Non-pigmented ciliary epithelial cell (primary cell): ENCODE data around the gene LRRC27.
A peak's percentile ranks its signal among the peaks of the same experiment; 100 is the strongest.
"Not testable (repeated sequence)": the region's sequence is repeated elsewhere in the genome, so short reads cannot be mapped to it uniquely, and the experiment has no call there.

Source experiments
- DNase-seq: peaks from one replicate; pipeline ENCODE4 v3.0.0-alpha.2; 2010; ENCODE audit warnings: low read depth

LRRC27 gene

DNA sequence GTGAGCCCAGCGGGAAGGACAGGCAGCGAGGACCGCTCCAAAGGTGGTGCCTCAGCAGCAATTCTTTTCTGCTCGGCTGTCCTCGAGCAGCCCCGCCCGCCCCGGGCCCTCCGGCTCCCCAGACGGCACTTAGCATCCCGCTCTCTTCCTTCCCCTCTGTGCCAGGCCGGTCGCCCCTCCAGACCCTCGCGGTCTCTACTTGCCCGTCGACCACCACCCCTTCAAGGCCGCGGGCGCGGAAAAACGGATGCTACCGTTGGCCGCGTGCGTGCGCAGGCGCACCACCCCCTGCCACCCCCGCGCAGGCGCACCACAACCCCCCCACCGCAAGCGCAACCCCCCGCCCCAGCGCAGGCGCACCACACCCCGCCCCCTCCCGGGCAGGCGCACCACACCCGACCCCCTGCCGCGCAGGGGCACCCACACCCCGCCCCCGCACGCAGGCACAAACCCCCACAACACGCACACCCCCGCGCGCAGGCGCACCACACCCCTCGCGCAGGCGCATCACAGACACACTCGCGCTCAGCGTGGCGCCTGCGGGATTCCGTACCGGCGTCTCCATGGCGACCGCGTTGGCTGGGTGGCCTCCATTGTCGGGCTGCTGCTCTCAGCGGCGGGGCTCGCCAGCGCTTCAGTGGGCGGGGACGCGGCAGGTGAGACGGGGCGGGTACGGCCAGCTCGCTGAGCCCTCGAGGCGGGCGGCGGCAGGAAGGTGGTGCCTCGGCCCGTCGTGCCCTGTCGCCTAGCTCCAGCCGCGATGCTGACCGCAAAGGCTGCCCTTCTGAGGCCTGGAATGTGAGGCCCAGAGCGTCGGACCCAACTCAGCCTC, at the start of gene LRRC27:
LRRC27 (plus strand) TSS at position 593 of the 832 bp plus-strand sequence. CDS start 1,332 bp downstream, outside the sequence.
- DNase-seq, result peak; percentile 78

DNA sequence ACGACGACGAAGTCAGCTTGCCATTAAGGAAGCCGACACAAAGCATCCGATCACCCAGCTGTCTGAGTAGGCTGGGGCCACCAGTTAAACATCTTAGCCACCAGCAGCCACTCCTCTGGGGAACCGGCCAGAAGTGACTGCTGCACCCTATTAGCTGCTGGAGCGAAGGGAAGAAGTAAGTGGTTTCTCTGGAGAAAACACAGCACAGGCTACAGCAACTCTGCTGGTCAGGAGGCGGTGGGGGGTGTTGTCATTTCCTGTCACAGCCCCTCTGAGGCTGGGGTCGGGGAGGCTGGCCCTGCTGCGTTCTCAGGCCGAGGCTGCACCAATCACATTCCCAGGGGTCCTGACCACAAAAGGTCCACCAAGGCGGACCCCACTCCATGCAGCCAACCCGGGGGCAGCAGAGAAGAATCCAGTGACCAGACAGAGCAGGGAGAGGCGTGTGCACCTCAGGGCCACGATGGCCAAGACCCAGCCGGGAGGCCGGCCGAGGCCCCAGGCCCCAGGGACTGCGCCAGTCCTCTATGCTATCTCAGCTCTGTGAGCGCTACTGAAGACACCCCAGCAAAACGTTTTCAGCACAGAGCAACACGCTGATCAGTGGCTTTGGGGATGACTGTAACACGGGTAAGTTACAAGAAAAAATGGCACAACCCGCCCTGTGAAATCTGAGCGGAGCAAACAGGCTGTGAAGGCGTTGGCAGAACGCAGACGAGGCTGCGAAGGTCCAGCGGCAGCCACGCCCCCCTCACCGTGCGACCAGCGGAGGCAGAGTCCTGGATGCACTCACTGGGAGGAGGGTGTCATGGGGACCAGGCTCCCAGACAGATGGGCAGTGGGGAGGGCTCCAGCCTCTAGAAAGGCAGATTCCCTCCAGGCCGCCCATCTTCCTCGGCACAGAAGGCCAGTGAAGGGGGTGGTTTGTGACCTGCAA, 49.1 kb upstream of the LRRC27 start:
- no peak for DNase-seq

DNA sequence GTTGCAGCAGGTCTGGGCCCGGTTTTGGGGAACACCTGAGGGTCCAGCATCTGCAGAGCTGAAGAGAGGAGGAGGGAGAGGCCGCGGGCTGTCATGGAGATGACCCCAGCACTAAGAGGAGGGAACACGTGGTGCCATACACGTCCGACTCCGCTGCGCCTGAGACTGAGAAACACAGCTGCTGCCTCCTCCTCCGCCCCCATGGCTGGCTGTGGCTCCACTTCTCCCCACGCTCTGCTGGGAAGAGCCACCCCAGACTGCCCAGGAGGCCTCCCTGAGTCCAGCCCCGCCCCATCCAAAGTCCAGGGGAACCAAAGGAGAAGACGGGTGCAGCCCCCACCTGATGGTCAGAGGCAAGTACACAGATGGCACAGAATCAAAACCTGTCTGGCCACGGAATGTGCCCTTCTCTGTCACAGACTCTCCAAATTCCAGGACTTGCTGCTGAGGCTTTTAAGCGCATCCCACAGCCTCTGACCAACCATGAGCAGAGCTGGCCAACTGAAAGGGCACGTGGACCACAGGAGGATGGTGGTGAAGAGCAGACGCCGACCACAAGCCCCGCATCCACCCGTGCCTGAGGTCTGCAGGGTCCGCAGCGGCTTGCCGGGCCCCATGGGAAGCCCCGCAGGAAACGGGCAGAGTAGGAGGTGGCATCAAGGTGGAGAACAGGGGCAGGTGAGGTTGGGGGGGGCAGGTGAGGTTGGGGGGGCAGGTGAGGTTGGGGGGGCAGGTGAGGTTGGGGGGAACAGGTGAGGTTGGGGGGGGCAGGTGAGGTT, 48.2 kb upstream of the LRRC27 start:
- DNase-seq, result no peak

DNA sequence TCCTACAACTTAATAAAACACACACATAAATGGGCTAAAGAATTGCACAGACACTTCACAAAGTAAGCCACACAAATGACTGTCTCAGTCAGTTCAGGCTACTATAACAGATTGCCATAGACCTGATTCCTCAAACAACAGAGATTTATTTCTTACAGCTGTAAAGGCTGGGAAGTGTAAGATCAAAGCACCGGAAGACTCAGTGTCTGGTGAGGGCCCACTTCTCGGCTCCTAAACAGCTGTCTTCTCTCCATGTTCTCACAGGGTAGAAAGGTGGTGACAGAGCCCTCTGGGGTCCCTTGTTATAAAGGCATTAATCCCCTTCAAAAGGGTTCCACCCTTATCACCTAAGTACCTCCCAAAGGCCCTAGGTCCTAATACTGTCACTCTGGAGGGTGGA, 42.6 kb upstream of the LRRC27 start:
- no peak for DNase-seq

DNA sequence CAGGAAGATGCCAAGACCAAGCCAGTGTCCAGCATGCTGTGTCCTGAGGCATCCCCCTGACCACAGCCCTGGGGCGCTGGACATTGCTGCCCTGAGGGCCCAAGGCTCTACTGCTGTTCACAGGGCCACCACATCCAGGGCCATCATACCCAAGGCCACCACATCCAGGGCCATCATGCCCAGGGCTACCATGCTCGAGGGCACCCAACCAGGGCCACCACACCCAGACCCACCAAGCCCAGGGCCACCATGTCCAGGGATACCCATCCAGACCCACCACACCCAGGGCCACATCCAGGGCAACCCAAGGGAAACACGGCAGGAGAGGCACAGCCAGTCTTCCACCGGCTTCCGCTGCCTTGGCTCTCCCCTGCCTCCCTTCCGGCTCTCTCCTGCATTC, 41.4 kb upstream of the LRRC27 start:
- no peak for DNase-seq

DNA sequence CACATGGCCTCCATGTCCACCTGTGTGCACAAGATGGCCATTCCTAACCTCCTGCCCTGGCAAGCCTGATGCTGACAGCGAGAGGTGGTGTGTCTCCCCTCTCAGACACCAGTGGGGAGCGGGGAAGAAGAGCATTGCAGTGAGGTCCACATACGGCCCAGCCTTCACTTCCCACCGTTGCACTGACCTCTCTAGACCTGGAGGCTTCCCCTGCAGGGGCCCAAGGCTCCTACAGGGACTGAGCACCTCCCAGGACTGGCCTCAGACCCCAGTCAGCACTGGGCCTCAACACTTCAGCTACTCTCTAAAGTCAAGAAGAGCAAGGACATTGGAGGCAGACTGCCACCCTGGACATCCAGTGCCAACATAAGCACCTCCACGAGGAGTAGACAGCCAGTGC, 40.2 kb upstream of the LRRC27 start:
- DNase-seq, result no peak

DNA sequence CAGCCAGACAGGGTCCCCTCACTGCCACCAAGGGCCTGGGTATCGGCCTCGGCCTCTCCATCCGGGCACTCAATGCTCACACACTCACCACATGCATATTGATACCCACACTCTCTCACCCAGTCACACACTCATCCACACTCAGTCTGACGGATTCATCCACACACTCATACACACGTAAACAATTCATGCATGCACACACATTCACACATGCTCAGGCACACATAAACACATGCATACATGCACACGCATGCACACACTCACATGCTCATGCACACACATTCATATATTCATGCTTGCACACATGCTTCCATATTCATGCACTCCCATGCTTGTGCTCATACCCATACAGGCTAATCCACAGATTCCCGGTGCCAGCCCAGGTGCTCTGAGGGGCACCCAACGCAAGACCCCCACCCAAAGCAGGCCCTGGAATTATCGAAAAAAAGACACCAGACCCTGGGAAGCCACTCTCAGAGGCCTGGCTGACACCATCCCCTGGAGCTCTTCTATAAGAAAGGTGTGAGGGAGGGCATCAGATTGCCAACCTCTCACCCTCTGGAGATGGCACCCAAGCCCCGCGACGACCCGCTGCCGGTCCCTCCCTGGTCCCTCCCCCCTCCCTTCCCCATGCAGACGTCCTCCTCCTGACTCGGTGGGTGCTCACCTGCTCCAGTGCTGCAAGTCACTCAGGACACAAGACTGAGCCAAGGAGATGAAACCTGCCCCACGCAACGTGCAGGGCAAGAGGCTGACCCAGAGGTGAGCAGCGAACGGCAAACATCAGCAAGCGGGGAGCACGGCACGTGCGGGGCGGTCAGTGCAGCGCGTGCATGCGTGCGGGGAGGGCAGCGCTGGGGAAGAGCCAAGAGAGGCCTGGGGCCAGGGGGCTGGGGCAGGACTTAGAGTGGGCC, 39.4 kb upstream of the LRRC27 start:
- no peak for DNase-seq

DNA sequence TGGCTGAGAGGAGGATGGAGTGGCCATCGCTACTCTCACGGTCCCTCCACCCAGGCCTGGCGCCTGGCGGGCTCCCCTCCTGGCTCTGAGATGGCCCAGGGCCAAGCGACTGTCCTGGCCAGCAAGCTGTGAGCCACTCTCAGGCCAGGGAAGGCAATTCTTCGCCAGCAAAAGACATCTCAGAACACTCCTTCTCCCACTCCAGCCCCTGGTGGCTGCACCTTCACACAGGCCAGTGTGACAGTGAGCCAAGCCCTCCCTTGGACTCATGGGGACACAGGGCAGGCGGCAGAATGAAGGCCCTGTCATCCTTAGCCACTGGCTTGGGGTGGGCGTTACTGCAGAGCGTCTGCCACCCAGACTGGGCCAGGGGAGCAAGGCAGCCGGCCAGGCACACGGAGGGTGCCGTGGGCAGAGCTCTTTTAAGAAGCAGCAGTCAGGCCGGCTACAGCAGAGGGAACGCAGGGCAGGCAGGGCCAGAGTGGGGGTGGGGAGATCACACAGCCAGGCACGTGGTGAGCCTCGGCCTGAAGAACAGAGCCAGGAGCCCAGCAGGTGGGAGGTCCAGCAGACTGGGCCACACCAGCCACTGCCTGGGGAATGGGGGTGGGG, 38.7 kb upstream of the LRRC27 start:
- DNase-seq, result no peak

DNA sequence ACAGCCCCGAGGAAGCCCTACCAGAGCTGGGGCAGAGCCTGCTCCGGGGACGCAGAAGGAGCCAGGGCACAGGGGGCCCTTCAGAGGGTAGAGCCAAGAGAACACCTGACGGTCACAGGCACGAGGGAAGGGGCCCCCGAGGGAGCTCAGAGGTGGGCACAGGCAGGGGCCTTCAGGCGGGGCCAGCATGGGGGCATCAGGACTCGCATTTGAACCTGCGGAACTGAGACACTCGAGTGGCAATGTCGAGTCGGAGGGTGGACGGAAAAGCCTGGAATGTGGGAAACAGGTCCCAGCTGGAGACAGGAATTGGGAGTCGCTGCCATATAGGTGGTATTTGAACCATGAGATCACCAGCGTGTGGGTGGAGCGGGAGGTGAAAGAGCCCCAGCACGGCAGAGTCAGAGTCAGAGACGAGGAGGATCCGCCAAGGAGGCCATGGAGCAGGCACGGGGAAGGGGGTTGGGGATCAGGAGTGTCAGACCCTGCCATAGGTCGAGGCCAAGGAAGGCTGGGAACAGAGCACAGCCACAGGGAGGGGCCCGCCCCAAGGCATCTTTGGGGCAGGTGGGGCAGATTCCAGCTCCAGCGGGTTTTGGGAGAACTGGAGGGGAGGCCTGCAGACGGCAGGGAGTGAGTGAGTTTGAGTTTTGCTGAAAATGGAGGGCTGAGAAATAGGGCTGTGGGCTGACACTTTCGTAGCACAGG, 38.0 kb upstream of the LRRC27 start:
- DNase-seq, result no peak

DNA sequence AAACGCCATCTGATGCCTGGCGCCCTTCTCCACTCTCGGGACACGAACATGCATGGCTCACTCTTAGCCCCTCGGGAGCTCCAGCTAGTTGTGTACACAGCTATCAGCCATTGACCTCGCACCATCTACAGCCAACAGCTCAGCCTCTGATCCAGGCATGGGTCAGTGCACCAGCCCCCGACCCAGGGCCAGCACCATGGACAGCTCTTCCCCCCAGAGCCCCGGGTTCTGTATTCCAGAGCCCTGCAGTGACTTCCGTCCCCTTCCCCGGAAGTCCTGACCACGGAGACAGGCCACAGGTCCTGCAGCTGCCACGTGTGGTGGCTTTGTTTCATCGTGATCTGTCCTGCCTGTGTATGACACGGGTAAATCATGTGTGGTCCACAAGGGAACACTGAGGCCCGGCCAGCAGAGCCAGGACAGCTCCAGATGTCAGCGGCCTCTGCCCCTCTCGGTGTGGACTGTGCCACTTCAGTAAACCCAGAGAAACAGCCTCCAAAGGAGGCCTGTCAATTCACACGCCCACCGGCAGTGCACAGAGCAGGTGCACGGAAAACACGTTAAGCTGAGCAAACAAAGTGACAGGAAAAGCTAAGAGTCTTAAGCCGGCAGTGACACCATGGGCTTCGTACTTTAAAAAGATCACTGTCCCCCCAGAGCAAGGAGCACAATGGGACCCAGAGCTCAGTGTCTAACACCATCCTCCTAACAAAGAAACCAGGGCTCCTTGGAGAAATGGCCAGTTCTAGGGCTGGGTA, 37.3 kb upstream of the LRRC27 start:
- DNase-seq, result no peak

DNA sequence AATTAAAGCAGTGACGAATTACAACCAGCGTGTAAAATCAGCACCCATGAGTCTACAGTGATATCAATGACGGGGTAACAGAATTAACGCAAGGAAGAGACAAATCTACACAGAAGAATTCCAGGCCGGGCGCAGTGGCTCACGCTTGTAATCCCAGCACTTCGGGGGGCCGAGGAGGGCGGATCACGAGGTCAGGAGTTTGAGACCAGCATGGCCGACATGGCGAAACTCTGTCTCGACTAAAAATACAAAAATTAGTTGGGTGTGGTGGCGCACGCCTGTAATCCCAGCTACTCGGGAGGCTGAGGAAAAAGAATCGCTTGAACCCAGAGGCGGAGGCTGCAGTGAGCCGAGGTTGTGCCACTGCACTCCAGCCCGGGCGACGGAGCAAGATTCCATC, 36.5 kb upstream of the LRRC27 start:
- not testable (repeated sequence) for DNase-seq

DNA sequence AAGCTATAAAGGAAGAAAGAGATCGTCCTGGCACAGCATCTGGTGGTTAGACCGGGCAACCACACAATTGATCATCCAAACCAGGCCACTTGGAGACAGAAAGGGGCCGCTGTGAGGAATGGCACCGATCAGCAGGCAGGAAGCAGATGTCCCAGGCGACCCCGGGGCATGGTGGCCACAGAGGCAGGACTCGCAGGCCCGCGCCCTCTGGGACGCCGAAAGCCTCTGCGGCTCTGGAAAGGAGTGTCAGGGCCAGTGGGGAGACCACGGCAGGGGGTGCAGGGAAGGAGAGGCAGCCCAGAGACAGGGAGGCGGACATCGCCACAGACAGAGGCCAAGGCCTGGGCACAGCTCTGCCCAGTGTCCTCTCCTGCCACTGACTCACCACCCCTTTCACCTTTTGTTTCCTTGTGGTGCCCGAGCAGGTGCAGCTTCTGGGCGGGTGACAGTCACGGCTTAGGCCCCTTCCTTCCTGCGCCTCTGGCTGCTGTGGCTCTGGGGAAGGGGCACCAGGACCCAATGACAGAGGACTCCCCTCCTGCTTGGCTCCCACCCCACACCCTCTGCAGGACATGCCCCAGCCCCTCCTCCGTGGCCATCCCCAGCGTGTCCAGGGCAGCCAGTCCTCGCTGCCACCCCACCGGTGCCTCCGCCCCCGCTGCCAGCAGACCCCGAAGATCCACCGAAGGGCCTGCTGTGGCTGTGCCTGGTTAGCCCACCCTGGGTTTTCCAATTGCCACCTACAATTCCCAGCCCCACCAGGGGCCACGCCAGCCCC, 35.1 kb upstream of the LRRC27 start:
- DNase-seq, result no peak

DNA sequence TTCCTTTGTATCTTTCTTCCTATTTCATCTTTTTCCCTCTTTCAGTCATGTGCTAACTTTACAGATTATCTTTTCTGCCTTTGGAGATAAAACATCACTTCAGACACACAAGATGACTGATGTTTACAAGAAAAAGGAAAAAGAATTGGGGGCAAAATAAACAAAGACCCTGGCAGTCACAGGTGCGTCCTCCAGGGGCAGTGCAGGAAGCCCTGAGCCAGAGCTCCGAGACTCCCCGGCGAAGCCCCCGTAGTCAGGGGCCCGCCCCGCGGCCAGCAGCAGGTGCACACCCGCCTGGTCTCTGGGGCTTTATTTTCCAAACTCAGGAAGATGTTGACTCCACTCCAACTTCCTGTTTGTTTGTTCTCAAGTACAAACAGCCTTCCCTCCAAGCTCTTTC, 34.5 kb upstream of the LRRC27 start:
- DNase-seq, result no peak

DNA sequence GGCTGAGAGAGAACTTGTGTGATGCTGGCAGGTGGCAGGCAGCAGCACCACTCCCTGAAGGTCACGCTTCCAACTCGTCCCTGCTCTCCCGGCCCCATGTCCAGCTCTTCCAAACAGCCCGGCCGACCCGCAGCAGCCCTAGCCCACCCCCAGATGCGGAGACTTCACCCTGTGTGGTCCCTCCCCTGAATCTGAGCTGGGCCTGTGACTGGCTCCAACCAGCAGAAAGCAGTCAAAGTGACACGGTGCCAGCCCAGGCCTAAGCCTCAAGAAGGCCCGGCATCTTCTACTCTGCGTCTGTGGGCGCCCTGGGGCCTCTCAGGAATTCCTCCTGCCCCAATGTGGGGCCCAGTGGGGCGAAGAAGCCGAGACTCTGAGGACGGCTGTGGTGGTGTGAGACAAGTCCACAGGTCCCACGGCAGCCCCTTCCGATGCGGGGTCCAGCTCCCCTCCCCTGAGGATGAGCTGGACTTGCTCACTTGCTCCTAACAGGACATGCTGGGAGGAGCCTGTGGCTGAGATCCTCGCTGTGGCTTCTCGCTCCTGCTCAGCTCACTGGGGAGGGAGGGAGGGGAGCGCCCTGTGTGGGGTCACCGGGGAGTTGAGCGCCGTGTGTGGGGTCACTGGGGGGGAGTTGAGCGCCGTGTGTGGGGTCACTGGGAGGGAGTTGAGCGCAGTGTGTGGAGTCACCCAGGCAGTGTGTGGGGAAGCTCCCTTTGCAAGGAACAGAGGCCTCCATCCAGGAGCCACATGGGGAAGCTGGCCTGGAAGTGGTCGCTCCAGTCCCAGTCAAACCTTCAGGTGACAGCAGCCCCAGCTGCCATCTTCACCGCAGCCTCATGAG, 33.7 kb upstream of the LRRC27 start:
- DNase-seq, result no peak

DNA sequence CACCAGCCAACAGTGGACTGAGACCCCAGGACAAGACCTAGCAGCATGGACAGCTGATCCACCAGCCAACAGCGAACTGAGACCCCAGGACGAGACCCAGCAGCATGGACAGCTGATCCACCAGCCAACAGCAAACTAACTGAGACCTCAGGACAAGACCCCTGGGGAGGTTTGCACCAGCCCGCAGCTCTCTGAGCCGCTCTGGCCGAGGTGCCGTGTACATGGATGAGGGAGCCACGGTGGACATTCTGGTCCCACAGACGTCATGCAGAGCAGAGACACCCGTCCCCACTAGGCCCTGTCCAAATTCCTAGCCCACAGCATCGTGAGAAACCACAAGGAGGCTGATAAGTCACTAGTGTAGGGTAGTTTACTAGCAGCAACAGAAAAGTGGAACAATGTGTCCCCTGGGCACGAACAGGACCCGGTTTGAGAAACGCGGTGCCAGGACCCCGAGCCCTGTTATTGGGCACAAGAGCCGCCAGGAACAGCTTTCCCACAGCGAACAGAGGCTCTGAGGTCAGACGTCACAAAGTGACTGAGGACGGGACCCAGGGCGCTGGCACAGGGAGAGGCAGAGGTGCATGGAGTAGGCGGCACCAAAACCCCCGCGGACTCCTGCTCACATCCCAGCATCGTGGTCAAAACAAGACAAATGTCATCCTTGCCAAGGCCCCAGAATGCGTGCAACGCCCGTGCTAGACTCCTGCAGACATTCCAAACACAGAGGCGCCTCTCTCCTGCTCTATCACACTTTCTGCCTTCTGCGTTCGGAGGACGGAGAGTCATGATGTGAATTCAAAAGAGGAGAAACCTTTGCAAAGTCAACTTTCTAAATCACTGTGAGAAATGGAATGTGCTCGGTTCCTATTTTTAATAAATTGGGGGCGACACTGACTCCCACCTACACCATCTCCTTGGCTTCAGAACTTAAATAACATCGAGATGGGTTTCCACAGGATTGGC, 32.3 kb upstream of the LRRC27 start:
- no peak for DNase-seq

DNA sequence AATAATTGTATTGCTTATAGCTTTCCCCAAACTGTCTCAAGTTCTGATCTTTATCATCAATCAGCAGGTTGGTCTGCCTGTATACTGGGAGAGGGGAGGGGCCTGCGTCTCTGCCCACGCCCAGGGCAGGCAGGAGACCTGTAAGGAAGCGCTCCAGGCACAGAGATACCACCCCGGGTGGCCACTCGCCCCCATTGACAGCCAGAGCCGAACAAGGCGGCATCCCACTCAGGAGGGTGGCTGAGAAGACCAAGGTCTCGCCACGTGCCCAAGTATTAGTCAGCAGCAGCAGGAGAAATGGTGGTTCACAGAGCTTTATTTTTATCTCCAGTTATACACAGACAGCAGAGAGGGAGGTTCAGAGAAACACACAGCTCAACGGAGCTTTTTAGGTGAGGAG, 31.4 kb upstream of the LRRC27 start:
- DNase-seq, result no peak
